Panc1 (cell line): ENCODE results near the gene GPAM. TPM values are rescaled to one million over a fixed set of nuclear protein-coding genes. Genes with fewer than 3 reads are reported as not detected.

Experiments
- ATAC-seq: fragments of 200-7000 bp; cut with Tn5 transposase; 2 replicates; pipeline ENCODE4 v1.9.1; 2020; ENCODE audit warnings: mild to moderate bottlenecking, moderate library complexity
- BruUV-seq: library from RNA; stranded (reverse); fragments of 400-500 nt; replicated peaks from 2 replicates; lab custom pipeline; 2021; lab: Mats Ljungman, UMichigan
- CTCF ChIA-PET: fragments of 300-600 bp; sonication (Branson Sonifier 250); formaldehyde crosslinking; loops from one replicate; lab custom pipeline; 2022; ENCODE audit warnings: antibody characterized with exemption; lab: Charles Lee
- POLR2A ChIA-PET: fragments of 300-600 bp; sonication (Branson Sonifier 250); formaldehyde crosslinking; loops from one replicate; lab custom pipeline; 2022; ENCODE audit warnings: antibody characterized with exemption; lab: Charles Lee
- DNase-seq: peaks from one replicate; pipeline ENCODE4 v3.0.0-alpha.2; 2010; ENCODE audit warnings: low read depth, low spot score
- H3K27ac ChIP-seq: 2 replicates; pipeline ENCODE4 v1.5.1; 2011; ENCODE audit warnings: mild to moderate bottlenecking, low read length, inconsistent platforms
- H3K27me3 ChIP-seq: fragments of 200-500 bp; sonication (Bioruptor generic); 2 replicates; pipeline ENCODE4 v1.6.0; 2014; ENCODE audit warnings: low read length, inconsistent platforms; ENCODE audit not compliant: control insufficient read depth, insufficient read depth
- H3K36me3 ChIP-seq: fragments of 200-500 bp; sonication (Bioruptor generic); 2 replicates; pipeline ENCODE4 v1.5.1; 2014; ENCODE audit warnings: inconsistent platforms, mild to moderate bottlenecking, low read length, moderate library complexity; ENCODE audit not compliant: control insufficient read depth, insufficient read depth
- H3K4me1 ChIP-seq: 2 replicates; pipeline ENCODE4 v1.5.1; 2011; ENCODE audit warnings: inconsistent platforms, mild to moderate bottlenecking, low read length, moderate library complexity; ENCODE audit not compliant: control insufficient read depth, insufficient read depth
- H3K4me3 ChIP-seq, 2 experiments: 2 replicates each; pipeline ENCODE4 v1.5.1; 2011 to 2012; ENCODE audit warnings: low read depth in 2 of 2, low read length in 2 of 2, mild to moderate bottlenecking in 2 of 2, inconsistent platforms in 1 of 2, moderate library complexity in 1 of 2
- H3K9me3 ChIP-seq: fragments of 200-500 bp; sonication (Bioruptor generic); 2 replicates; pipeline ENCODE4 v1.5.1; 2014; ENCODE audit warnings: low read depth, mild to moderate bottlenecking, inconsistent platforms, low read length, moderate library complexity; ENCODE audit not compliant: control insufficient read depth, insufficient read depth
- CTCF ChIP-seq: fragments of 450-650 bp; IDR thresholded peaks from 2 replicates; pipeline ENCODE4 v1.5.1; 2017; ENCODE audit warnings: mild to moderate bottlenecking
- POLR2AphosphoS5 ChIP-seq: IDR thresholded peaks from 2 replicates; pipeline ENCODE4 v1.6.1; 2012; ENCODE audit warnings: mild to moderate bottlenecking, low read depth, low read length, moderate library complexity
- REST ChIP-seq, 2 experiments: IDR thresholded peaks; 2 replicates each; pipeline ENCODE4 v1.6.1; 2011 to 2012; ENCODE audit warnings: low read depth in 2 of 2, control low read depth in 1 of 2, low read length in 1 of 2, mild to moderate bottlenecking in 1 of 2, moderate library complexity in 1 of 2; ENCODE audit not compliant: insufficient read depth in 1 of 2
- SIN3A ChIP-seq: IDR thresholded peaks from 2 replicates; pipeline ENCODE4 v1.6.1; 2012; ENCODE audit warnings: low read depth, mild to moderate bottlenecking, low read length, moderate library complexity, borderline replicate concordance; ENCODE audit not compliant: insufficient read depth
- TCF7L2 ChIP-seq: IDR thresholded peaks from 2 replicates; pipeline ENCODE4 v1.6.1; 2011; ENCODE audit warnings: mild to moderate bottlenecking, low read depth, low read length, inconsistent platforms
- in situ Hi-C: cut with HindIII; loops from 2 replicates; pipeline ENCODE4 v1.10.0; 2016; ENCODE audit warnings: low sequenced_read_pairs, low pct_unique_long_range_greater_than_20kb
- intact Hi-C: fragments of 100-400 bp; cut with micrococcal nuclease; formaldehyde crosslinking; loops from one replicate; pipeline ENCODE4 v1.10.0; 2022; ENCODE audit not compliant: unreplicated experiment
- total RNA-seq: library from RNA; stranded (reverse); gene quantifications from one replicate; pipeline ENCODE4 v1.2.1, GENCODE V29; 2021; ENCODE audit not compliant: unreplicated experiment

The GPAM gene
- total RNA-seq, 1 experiment from 2014 or later = 8.0 TPM

GRCh38 chr10:112202561-112203241 is 19.1 kb upstream of the GPAM start:
- ChIA-PET POLR2A (no interaction called here), CTCF (no interaction called here)
- Histone ChIP-seq H3K9me3 (no peaks in the 10 kb centered on the region), H3K4me1 (no peaks in the 10 kb centered on the region), H3K27ac (no peak overlapping the region), H3K27me3 (peaks cover 6% of the 10 kb centered on the region; the same call in 1 of the 2 replicates), H3K4me3 (no peak overlapping the region), H3K36me3 (no peaks in the 10 kb centered on the region)
- DNase-seq (no peak), ATAC-seq (no peak)
- in situ Hi-C loops (no loop called here), intact Hi-C loops (no loop called here)
- no TSS peak for BruUV-seq
- TF ChIP-seq SIN3A (no peak), POLR2AphosphoS5 (no peak), TCF7L2 (no peak), CTCF (no peak), REST (IDR thresholded peaks at IDR 0.05; ENCODE audit: insufficient read depth in 1 of 2, low read depth in 2 of 2, low read length in 1 of 2) (no peak)

DNA sequence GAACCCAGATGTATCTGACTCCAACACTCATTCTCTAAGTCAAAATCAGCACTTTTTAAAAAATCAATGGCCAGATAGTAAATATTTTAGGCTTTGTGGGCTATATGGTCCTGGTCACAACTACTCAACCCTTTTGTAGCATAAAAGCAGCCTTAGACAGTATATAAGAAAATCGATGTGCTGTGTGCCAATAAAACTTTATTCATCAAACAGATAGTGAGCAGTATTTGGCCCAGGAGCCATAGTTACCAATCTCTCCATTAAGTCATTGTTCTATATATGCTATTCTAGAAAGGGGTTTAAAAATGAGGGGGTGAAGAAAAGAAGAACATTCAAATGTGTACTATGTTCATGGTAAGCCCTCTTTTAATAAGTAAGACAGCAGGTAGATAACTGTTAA is 18.5 kb upstream of the GPAM start:
- no peak overlapping the region for H3K27ac ChIP-seq
- H3K4me1 ChIP-seq = no peaks in the 10 kb centered on the region
- no peak for ATAC-seq
- CTCF ChIA-PET = no interaction called here
- no peaks in the 10 kb centered on the region for H3K36me3 ChIP-seq
- no TSS peak for BruUV-seq
- H3K9me3 ChIP-seq = no peaks in the 10 kb centered on the region
- intact Hi-C loops = no loop called here
- no peak overlapping the region for H3K4me3 ChIP-seq
- H3K27me3 ChIP-seq = peaks cover 4% of the 10 kb centered on the region; the same call in 1 of the 2 replicates
- in situ Hi-C loops = no loop called here
- POLR2A ChIA-PET = no interaction called here
- no peak for TF ChIP-seq TCF7L2
- no peak for TF ChIP-seq REST (IDR thresholded peaks at IDR 0.05; ENCODE audit: insufficient read depth in 1 of 2, low read depth in 2 of 2, low read length in 1 of 2)
- TF ChIP-seq POLR2AphosphoS5 = no peak
- TF ChIP-seq CTCF = no peak
- no peak for TF ChIP-seq SIN3A
- DNase-seq = no peak
